Mammary epithelial cell (primary cell): ENCODE results near the gene SETDB2.

Source experiments
- EZH2 ChIP-seq: IDR thresholded peaks from 2 replicates; pipeline ENCODE4 v1.6.1; 2012; ENCODE audit warnings: low read length, inconsistent platforms, borderline replicate concordance
- TF ChIP-seq, protein P1 (sequence below), 2 donors: IDR thresholded peaks in 1 of 2; conservative IDR thresholded peaks in 1 of 2; 2 replicates each; pipeline ENCODE4 v1.5.1; 2011 to 2012; ENCODE audit warnings: inconsistent platforms in 2 of 2, low read length in 2 of 2, mild to moderate bottlenecking in 2 of 2, control low read depth in 1 of 2, low read depth in 1 of 2; ENCODE audit not compliant: insufficient read depth in 1 of 2; ENCODE audit errors: extremely low read depth in 1 of 2

DNA sequence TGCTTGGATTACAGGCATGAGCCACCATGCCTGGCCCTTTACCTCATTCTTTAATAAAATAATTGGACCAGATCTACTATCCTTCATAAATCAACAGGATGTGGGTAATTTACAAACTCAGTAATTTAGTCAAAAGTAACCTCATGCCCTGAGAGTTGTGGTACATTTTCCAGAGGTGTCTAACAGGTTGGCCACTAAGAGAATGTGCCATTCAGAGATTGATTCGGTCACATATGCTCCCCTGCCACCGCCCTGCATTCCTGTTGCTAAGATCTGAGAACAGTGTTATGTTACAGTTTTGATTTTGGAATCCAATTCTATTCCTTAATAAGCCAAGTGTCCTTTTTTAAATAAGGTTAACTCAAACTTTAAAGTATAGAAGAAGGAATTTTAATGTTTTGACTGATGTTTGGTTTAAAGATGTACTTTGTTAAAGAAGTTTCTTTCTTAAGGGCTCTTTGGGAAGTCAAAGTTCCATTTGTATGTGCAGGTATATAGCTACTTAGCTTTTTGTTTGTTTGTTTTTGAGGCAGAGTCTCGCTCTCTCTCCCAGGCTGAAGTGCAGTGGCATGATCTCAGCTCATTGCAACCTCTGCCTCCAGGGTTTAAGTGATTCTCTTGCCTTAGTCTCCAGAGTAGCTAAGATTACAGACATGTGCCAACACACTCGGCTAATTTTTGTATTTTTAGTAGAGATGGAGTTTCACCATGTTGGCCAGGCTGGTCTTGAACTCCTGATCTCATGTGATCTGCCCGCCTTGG lies 80.8 kb downstream of the SETDB2 start:
- TF ChIP-seq, protein P1, sequence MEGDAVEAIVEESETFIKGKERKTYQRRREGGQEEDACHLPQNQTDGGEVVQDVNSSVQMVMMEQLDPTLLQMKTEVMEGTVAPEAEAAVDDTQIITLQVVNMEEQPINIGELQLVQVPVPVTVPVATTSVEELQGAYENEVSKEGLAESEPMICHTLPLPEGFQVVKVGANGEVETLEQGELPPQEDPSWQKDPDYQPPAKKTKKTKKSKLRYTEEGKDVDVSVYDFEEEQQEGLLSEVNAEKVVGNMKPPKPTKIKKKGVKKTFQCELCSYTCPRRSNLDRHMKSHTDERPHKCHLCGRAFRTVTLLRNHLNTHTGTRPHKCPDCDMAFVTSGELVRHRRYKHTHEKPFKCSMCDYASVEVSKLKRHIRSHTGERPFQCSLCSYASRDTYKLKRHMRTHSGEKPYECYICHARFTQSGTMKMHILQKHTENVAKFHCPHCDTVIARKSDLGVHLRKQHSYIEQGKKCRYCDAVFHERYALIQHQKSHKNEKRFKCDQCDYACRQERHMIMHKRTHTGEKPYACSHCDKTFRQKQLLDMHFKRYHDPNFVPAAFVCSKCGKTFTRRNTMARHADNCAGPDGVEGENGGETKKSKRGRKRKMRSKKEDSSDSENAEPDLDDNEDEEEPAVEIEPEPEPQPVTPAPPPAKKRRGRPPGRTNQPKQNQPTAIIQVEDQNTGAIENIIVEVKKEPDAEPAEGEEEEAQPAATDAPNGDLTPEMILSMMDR (conservative IDR thresholded peaks at IDR 0.05 in 1 of 2, IDR thresholded peaks at IDR 0.05 in 1 of 2; ENCODE audit: extremely low read depth in 1 of 2, insufficient read depth in 1 of 2, low read depth in 1 of 2, low read length in 2 of 2) = no peak
- no peak for TF ChIP-seq EZH2
